Activated CD8-positive, alpha-beta memory T cell treated with anti-CD3 and anti-CD28 coated beads for 36 hours (primary cell): Measurements from ENCODE around the gene TMPRSS4. TPM values are rescaled to one million over a fixed set of nuclear protein-coding genes. Genes with fewer than 3 reads are reported as not detected.

Experiments used
- CTCF ChIA-PET: fragments of 350-600 bp; sonication (Branson Sonifier 250); formaldehyde crosslinking; loops from one replicate; lab custom pipeline; 2021; ENCODE audit warnings: antibody characterized with exemption; lab: Charles Lee
- POLR2A ChIA-PET: fragments of 350-600 bp; sonication (Branson Sonifier 250); formaldehyde crosslinking; loops from one replicate; lab custom pipeline; 2021; ENCODE audit warnings: antibody characterized with exemption; lab: Charles Lee
- total RNA-seq, 2 experiments: library from RNA; stranded (reverse); gene quantifications; one replicate each; pipeline ENCODE4 v1.2.3, GENCODE V29; 2021

Gene TMPRSS4
- total RNA-seq, 2 experiments from 2014 or later = not detected

DNA sequence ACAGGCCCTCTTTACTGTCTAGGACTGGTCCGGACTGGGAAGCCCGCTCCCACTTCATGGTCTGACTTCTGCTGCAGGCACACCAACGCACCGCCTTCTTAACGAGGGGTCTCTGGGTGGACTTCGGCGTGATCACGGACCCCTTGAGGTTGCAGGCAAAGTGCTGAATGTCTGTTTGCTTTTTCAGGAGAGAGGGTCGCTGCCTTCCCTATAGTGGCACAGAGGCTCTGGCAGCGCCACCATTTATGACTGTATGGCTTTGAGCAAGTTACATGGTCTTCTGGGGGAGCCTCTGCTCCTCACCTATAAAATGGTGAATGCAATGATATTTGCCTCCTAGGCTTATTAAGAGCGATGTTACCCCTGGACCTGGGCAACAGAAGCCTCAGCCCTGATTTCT is 77.1 kb downstream of the TMPRSS4 start:
- POLR2A ChIA-PET = no interaction called here
- CTCF ChIA-PET = interaction anchor here (3.7 kb wide), 1 partner anchor 18 kb away, joined by 25 read pairs; no protein-coding TSS in a partner anchor

DNA sequence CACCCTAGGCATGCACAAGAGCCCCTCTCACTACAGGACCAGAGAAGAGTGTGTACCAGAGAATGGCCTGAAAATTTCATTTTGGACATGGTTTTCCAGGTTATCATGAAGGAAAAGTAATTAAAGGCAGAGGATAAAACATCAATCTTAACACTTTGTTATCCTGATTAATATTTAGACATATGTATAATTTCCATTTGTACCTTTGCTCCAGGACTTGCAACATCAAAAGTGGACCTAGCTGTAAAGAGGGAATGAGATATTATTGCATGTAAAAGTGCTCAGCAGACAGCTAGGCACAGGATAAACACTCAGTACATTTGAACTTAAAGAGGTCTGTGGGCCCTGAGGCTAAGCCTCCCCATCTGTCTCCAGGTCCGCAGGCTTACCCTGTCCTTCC is 77.8 kb downstream of the TMPRSS4 start:
- CTCF ChIA-PET = interaction anchor here (3.7 kb wide), 1 partner anchor 17 kb away, joined by 25 read pairs; no protein-coding TSS in a partner anchor
- POLR2A ChIA-PET = interaction anchor here (0.5 kb wide), 1 partner anchor 15 kb away, joined by 4 read pairs; no protein-coding TSS in a partner anchor

DNA sequence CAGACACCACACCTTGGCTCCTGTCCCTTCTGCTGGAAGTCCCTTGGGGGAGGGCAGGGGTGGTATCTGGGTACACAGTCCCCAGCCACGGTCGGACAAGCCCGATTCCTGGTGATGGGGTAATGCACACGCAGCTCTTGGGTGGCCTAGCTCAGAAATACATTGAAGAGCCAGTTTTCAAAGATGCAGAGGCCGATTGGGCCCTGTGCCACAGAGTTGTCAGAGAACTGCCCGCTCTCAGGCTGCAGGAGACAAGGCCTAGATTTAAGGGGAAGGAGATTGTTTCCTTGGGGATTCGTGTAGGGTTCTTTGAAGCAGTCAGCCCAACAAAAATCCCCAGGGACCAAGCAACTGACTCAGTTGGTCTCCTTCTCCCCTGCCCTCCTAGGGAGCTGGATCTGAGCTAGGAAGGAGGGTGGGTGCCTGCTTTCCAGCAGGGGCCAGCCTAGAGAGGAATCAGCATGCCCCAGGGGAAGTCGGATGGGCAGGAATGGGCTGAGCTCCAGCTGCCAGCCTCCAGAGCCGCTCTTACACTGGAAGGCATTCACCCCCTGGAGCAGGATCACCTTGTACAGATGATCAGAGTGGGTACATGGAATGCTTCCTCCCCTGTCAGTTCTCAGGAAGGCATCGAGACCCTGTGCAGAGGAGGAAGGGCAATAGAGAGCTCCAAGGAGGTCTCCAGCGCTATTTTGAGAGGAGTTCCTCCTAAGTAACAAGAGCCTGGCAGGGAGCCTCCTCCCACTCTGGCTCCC is 79.1 kb downstream of the TMPRSS4 start:
- ChIA-PET POLR2A (no interaction called here), CTCF (interaction anchor here (1.0 to 3.7 kb wide), 4 partner anchors 10 to 47 kb away, joined by 3 to 25 read pairs (median 4); no protein-coding TSS in a partner anchor)

DNA sequence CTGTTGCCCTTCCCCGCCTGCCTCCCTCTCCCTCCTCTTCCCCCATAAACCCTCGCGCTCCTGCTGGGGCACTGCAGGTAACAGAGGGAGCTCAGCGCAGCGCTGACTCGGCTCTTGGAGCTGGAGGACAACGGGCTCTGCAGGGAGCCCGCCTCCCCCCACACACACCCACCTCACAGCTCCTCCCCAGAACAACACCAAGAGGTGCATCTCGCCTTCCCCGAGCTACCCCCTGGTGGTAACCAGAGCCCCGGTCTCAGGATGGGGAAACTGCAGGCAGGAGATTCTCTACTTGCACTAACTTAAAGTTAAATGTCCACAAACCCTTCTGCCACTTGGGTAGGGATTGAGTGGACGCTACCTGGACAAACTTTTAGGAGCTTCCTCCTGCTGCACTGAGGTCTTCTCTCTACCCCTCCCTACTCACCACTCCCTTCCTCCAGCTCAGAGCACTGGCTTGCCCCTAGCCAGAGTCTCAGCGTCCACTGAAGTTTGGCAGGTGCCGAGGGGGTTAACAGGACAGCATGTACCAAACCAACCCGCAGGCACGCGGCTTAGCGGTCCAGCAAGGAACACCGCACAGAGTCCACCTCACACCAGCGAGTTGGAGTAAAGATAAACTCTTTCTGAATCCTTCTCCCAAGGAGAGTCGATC is 79.8 kb downstream of the TMPRSS4 start:
- ChIA-PET POLR2A (no interaction called here), CTCF (interaction anchor here (1.2 to 3.7 kb wide), 4 partner anchors 12 to 48 kb away, joined by 3 to 25 read pairs (median 4); no protein-coding TSS in a partner anchor)

DNA sequence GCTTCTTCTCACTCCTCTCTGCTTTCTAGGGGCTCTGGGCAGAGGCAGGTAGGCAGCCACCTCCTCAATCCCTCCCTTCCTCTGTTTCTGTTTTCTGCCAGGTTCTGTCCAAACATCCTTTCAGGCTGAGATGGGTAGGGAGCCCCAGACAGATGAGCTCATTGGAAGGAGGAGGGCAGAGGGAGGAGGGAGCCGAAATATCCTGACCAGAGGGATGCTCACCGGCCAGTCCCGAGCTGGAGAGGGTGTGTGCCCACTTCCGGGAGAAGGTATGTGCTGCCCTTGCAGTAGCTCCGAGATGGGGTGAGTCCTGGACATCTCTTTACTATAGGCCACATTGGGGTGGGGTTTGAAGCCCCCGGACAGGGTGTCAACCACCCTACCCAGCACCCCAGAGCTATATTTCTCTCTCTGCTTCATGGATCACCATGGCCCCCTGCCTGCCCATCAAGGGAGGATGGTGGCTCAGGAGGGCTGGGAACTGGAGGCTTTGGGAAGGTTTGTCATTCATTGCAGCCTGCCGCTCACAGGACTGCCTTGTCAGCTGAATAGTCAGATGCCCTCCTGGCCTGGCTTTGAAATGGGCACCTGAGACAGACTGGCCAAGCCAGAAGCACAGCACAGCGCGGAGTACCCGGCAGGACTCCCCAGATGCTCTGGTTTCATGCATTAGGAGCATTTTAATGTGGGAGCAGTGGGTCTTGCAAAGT is 80.5 kb downstream of the TMPRSS4 start:
- ChIA-PET POLR2A (interaction anchor here (0.6 kb wide), 1 partner anchor 118 kb away, joined by 3 read pairs; no protein-coding TSS in a partner anchor), CTCF (interaction anchor here (1.2 to 3.7 kb wide), 4 partner anchors 12 to 48 kb away, joined by 3 to 25 read pairs (median 4); no protein-coding TSS in a partner anchor)

DNA sequence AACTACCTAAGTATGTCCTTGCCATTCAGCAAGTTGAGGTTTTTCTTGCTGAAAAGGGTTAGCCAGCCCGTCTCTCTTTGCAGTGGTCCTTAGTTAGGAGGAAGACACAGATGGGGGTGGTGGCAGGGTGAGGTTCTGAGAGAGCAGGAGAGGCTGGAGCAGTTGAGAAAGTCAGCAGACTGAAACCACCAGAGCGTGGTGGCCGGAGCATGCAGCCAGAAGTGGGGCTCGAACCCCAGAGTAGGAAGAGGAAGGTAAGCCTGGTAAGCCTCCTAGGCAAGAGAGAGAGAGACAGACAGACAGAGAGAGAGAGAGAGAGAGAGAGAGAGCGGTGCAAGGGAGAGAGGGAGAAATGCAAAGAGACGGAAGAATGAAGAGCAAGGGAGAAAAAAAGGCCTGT is 84.9 kb downstream of the TMPRSS4 start:
- CTCF ChIA-PET = interaction anchor here (1.0 kb wide), 1 partner anchor 9 kb away, joined by 3 read pairs; no protein-coding TSS in a partner anchor
- POLR2A ChIA-PET = no interaction called here

DNA sequence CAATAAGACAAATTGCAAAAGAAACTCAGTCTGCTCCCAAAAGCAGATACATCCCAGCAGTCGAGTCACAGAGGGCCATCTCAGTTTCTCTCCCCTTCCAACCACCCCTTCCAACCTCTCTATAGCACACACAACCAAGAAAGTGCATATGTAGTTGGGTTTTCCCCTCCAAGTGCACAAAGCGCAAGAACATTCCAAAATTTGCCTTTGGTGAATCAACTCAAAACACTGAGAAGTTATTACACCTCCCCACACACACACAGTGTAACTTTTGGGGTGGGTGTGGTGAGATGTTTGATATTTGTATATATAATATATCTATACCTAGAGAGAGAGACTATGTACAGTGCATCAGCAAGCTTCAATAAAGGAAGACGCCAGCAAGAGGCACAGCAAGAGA is 86.0 kb downstream of the TMPRSS4 start:
- POLR2A ChIA-PET = no interaction called here
- CTCF ChIA-PET = interaction anchor here (1.0 to 1.7 kb wide), 2 partner anchors 8 to 9 kb away, joined by 3 to 7 read pairs; no protein-coding TSS in a partner anchor

DNA sequence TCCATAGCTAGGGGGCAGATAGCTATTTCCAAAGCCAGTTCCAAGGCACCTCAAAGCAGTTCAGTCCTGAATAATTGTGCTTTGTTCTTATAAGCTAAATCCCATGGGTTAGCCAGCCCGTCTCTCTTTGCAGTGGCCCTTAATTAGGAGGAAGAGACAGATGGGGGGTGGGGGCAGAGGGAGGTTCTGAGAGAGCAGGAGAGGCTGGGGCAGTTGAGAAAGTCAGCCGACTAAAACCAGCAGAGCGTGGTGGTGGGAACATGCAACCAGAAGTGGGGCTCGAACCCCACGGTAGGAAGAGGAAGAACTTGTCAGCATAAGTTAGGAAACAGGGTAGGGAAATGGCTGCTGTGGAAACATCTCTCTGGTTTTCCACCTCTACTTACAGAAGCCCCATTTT is 86.6 kb downstream of the TMPRSS4 start:
- CTCF ChIA-PET = interaction anchor here (1.7 kb wide), 1 partner anchor 8 kb away, joined by 7 read pairs; no protein-coding TSS in a partner anchor

DNA sequence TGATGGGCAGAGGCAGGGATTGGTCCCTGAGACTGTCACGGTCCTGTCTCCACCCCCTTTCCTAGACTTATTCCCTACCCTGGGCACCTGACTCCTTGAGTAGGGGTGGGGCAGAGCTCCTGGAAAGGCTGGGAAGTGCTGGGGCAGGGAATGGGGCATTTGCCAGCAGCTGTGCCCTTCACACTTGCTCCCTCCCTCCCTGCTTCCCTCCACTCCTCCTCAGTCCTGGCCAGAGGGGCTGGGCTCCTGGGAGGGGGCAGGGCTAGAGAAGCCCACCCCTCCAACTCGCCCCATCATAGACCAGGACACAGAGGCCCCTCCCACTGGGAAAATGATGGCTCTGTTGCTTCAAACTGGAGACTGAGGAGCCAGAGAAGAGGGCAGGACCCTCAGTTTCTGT is 88.0 kb downstream of the TMPRSS4 start:
- POLR2A ChIA-PET = no interaction called here
- CTCF ChIA-PET = interaction anchor here (1.0 to 1.5 kb wide), 2 partner anchors 12 to 125 kb away, joined by 3 to 6 read pairs; partner anchors contain the start of gene SCN4B

More for the DNA sequence above, 86.6 kb downstream of the TMPRSS4 start:
- POLR2A ChIA-PET = no interaction called here

DNA sequence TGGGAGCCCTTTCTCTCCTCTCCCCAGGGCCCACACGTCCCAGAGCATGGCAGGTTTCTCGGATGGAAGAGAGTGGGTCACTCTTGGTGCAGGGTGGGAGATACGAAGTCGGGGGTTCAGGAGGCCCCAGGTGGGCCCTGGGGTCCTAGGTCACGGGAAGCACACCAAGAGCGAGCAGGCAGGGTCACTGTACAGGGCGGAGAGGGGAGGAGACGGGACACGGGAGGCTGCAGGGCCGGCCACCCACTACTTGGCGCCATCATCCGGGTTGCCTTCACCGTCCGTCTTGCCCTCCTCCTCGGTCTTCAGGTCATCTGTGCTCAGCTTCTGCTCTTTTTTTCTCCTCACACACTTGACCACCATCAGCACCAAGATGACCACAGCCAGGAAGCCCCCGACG is 89.8 kb downstream of the TMPRSS4 start:
- ChIA-PET CTCF (interaction anchor here (1.0 kb wide), 1 partner anchor 32 kb away, joined by 4 read pairs; no protein-coding TSS in a partner anchor), POLR2A (no interaction called here)

DNA sequence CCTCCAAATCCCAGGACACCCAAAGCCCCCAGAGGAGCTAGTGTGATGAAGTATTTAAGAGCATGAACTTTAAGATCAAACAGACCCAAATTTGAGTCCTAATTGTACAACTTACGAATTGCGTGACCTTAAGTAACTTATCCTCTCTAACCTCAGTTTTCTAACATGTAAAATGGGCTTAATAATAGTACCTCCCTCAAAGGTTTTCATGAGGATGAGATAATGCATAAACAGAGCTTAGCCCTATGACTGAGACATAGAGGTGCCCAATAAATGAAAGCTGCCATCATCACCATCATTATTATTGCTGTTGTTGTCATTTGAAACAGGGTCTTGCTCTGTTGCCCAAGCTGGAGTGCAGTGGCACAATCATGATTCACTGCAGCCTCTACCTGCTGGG is 90.4 kb downstream of the TMPRSS4 start:
- ChIA-PET POLR2A (no interaction called here), CTCF (interaction anchor here (1.0 to 1.2 kb wide), 2 partner anchors 13 to 31 kb away, joined by 4 read pairs; no protein-coding TSS in a partner anchor)

DNA sequence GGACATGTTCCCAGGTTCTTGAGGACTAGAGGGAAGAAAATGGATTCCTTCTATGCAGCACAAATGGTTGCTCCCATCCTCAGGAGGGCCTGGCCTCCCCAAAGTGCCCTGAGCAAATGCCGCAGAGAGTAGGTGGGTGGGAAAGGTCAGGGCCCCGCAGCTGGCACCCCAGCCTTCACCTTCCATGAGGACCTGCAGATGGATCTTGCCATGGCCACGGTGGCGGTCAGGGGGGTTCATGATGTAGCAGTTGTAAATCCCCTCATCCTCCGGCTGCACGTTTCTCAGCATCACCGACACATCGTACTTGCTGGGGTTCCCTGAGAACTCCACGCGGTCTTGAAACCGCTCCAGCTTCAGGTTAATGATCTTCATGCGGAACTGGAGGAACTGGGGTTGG is 91.0 kb downstream of the TMPRSS4 start:
- CTCF ChIA-PET = interaction anchor here (1.0 to 1.2 kb wide), 2 partner anchors 12 to 31 kb away, joined by 4 read pairs; no protein-coding TSS in a partner anchor
- POLR2A ChIA-PET = no interaction called here

DNA sequence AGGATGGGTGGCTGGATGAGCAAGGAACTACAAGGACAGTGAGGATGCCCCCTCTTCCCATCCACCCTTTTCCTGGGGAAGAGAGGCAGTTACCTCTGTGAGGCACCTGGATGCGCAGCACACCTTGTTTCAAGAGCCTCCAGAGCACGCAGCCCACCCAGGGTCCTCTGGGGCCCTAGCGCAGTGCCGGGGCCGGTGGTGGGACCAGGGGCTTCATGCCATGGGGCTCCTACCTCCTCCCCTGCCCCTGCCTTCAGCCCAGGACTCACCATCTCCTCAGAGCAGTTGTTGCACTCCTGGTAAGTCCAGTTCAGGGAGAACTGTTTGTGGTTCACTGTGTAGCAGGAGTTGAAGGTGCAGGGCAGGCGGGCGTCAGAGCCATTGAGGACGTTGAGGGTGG is 91.4 kb downstream of the TMPRSS4 start:
- POLR2A ChIA-PET = no interaction called here
- CTCF ChIA-PET = interaction anchor here (1.2 to 5.3 kb wide), 3 partner anchors 12 to 128 kb away, joined by 3 to 37 read pairs (median 4); no protein-coding TSS in a partner anchor

DNA sequence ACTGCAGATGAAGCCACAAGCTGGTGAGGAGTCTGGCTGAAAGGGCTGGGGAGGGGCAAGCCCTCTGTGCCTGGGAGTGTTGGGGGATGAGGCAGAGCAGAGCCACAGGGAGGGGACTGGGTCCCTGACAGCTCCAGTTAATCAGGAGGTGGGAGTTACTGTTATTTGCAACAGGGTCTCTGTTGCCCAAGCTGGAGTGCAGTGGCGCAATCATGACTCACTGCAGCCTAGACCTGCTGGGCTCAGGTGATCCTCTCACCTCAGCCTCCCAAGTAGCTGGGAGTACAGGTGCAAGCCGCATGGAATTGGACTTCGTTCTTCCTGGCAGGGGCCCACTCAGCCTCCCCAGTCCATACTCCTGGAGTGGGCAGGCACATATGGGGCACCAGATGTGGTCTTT is 91.9 kb downstream of the TMPRSS4 start:
- CTCF ChIA-PET = interaction anchor here (1.2 to 5.3 kb wide), 3 partner anchors 12 to 128 kb away, joined by 3 to 37 read pairs (median 5); no protein-coding TSS in a partner anchor
- POLR2A ChIA-PET = no interaction called here

DNA sequence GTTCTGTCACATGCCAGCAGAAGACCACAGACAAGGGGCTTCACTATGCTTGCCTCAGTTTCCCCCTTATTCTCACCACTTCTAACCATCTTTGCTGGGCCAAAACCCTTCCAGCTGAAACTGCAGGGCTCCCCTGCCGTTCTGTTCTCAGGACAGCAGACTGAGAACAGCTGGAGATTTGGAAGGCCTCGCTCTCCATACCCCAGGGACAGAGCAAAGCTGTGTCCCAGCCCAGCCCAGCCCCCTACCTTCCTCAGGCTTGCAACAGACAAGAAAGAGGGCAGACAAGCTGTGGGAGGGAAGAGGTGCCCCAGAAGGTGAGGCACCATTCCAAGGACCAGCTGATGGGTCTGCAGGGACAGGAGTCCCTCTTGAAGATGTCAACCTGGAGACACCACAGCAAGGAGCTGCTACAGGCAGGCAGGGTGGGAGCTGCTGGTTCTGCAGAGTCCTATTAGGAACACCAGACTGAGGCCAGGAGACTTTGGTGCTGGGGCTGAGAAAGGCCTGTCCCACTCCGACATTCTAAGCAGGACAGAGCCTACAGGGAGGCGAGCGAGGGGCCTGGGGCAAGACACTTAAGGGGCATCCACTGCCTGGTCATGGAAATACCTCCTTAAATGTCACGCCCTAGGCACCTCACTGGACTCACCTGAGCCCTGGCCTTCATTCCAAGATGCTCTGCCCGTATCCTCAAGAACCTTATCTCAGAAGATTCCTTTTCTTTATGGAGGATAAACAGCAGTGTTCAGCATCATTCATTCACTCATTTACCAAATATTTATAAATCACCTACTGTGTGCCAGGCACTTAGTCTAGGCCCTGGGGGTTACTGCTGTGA is 92.6 kb downstream of the TMPRSS4 start:
- POLR2A ChIA-PET = no interaction called here
- CTCF ChIA-PET = interaction anchor here (1.2 to 5.3 kb wide), 3 partner anchors 12 to 127 kb away, joined by 3 to 37 read pairs (median 5); no protein-coding TSS in a partner anchor

DNA sequence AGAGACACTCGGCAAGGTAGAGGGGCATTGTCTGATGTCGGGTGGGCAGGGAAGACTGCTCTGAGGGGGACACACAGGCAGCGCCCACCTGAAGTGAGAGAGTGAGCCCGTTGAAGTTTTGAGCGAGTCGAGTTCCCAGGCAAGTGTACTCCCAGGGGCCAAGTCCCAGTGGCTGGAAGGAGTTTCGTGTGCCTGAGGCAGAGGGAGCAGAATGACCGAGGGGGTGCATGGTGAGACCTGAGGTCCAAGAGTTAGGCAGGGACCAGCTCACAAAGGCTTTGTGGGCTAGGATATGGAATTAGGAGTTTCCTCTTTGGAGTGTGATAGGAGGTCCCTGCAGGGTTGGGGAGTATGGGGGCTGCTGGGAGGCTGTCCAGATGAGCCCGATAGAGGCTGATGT is 93.4 kb downstream of the TMPRSS4 start:
- CTCF ChIA-PET = interaction anchor here (1.0 to 5.3 kb wide), 5 partner anchors 13 to 336 kb away, joined by 3 to 37 read pairs (median 4); no protein-coding TSS in a partner anchor
- POLR2A ChIA-PET = no interaction called here

DNA sequence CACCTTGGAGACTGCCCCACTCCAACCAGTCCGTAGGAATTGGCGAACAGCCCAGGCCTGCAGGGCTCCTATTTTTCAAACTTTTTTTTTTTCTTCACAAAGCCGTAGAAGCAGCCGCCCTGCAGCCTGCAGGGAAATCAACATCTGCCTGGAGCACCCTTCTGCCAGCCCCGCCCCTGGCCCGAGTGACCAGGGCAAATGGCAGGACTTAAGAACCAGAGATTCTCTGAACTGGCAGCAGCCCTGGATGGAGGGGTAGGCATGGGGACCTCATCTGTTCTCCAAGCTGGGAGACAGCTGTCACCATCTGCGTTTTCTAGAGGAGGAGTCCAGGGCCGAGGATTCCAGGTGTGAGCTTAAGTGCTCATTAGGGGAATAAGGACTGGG is 94.0 kb downstream of the TMPRSS4 start:
- ChIA-PET POLR2A (no interaction called here), CTCF (interaction anchor here (0.5 to 5.3 kb wide), 24 partner anchors 9 to 424 kb away, joined by 3 to 37 read pairs (median 4); partner anchors contain the start of genes MPZL3 and SCN4B)
